Left cardiac atrium (tissue), 4 donors: ENCODE data around the gene FBLIM1. TPM values are rescaled to one million over a fixed set of nuclear protein-coding genes. Genes with fewer than 3 reads are reported as not detected.
"Not testable (repeated sequence)": the region's sequence is repeated elsewhere in the genome, so short reads cannot be mapped to it uniquely, and the experiment has no call there.

ENCODE experiments used
- ATAC-seq, 2 donors: fragments of 200-7000 bp; cut with Tn5 transposase; one replicate each; pipeline ENCODE4 v1.9.1; 2020; ENCODE audit warnings: mild to moderate bottlenecking in 2 of 2, moderate library complexity in 2 of 2
- DNase-seq: peaks from one replicate; pipeline ENCODE4 v3.0.0-alpha.2; 2020
- intact Hi-C, 2 donors: fragments of 100-400 bp; cut with DNase I; formaldehyde crosslinking; loops; one replicate each; pipeline versions ENCODE4 v1.14.1 to v1.15.1; 2022 to 2023
- total RNA-seq, 2 donors: library from RNA; stranded (reverse); fragmentation: NEBNext Ultra II Directional; extraction: Animal tissue kit (Norgen Biotek cat#: 25700); gene quantifications; one replicate each; pipeline ENCODE4 v1.2.1, GENCODE V29; 2021
- donor health status: DM: no; HTN: yes; CAD: no.
- donor health status: DM: no; HTN: yes; CAD: no; lungs with severe emphysema.
- donor health status: DM: yes; HTN: yes; CAD: no.
- donor health status: Dilated cardiomyopathy.

Gene FBLIM1
- total RNA-seq, 2 donors from 2014 or later: 75.1 to 82.8 TPM

DNA sequence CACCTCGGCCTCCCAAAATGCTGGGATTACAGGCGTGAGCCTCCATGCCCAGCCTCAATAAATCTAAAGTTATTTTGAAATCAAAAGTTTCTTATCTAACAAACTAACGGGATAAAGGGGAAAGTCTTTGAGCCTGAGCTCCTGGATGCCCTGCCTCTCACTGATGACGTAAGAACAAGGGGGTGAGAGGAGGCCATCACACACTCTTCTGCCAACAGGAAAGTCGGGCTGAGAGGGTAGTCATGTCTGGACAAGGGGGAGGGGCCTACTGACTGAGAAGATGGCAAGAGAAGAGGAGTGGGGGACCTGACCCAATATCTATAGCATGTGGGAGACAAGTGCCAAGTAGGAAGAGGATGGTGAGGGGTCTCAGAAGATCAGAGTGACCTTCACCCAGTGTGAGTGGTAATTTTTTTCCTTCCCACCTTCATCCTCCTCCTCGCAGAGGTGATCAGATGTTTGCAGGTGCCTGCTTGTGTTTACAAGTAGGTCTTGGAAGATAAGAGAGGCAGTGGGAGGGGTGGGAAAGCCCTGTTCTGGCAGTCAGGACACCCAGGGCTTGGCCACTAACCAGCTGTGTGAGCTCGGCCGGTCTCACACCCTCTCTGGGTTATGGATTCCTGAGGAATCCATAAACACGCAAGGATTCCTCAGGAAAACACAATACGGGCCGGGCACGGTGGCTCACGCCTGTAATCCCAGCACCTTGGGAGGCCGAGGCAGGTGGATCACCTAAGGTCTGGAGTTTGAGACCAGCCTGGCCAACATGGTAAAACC is 39.2 kb downstream of the FBLIM1 start:
- DNase-seq (no peak), ATAC-seq (no peak)
- intact Hi-C loops: loop anchor here in 1 of 2 donors (10.0 kb wide), 1 partner anchor 257 kb away; no protein-coding TSS in a partner anchor

GRCh38 chr1:15799004-15799867 is 40.6 kb downstream of the FBLIM1 start:
- intact Hi-C loops: loop anchor here in 1 of 2 donors (10.0 kb wide), 1 partner anchor 256 kb away; no protein-coding TSS in a partner anchor
- DNase-seq (peak; percentile 80), ATAC-seq (peak; percentile 84 to 89)

- ATAC-seq (peak; percentile 31 to 69), DNase-seq (peak; percentile 68)
- intact Hi-C loops: loop anchor here in 1 of 2 donors (10.0 kb wide), 1 partner anchor 255 kb away; no protein-coding TSS in a partner anchor
These were observed 41.6 kb downstream of the FBLIM1 start for GRCh38 chr1:15799928-15800835.

- DNase-seq (no peak), ATAC-seq (no peak)
- intact Hi-C loops: no loop called here
These were observed 43.8 kb downstream of the FBLIM1 start for GRCh38 chr1:15802234-15802965.

DNA sequence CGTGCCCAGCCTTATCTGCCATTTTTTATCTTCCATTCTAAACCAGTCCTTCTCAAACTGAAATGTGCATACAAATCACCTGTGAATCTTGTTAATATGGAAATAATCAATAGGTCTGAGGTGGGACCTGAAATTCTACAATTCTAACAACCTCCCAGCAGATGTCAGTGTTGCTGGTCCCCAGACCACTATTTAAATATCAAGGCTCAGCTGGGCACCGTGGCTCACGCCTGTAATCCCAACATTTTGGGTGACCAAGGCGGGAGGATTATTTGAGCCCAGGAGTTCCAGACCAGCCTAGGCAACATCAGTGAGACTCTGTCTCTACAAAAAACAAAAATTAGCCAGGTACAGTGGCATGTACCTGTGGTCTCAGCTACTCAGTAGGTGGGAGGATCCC is 44.8 kb downstream of the FBLIM1 start:
- DNase-seq (no peak), ATAC-seq (no peak)
- intact Hi-C loops: no loop called here

GRCh38 chr1:15804060-15804459 is 45.5 kb downstream of the FBLIM1 start:
- intact Hi-C loops: no loop called here
- no peak for DNase-seq
- no peak for ATAC-seq

- no peak for DNase-seq
- intact Hi-C loops: loop anchor here in 1 of 2 donors (5.0 kb wide), 1 partner anchor 185 kb away; no protein-coding TSS in a partner anchor
- no peak for ATAC-seq
These were observed 48.5 kb downstream of the FBLIM1 start for GRCh38 chr1:15807121-15807520.

GRCh38 chr1:15807549-15807948 is 49.0 kb downstream of the FBLIM1 start, which contains the start of gene UQCRHL:
UQCRHL (minus strand) TSS chr1:15807649; CDS start chr1:15807649, 0 bp downstream.
- intact Hi-C loops: loop anchor here in 1 of 2 donors (5.0 kb wide), 1 partner anchor 185 kb away; no protein-coding TSS in a partner anchor
- not testable (repeated sequence) for ATAC-seq, DNase-seq

- ATAC-seq (no peak), DNase-seq (no peak)
- intact Hi-C loops: loop anchor here in 1 of 2 donors (5.0 kb wide), 1 partner anchor 183 kb away; no protein-coding TSS in a partner anchor
These were observed 50.4 kb downstream of the FBLIM1 start for GRCh38 chr1:15808955-15809354.

- ATAC-seq (peak in 1 of 2 donors; percentile 85), DNase-seq (no peak)
- intact Hi-C loops: no loop called here
These were observed 51.5 kb downstream of the FBLIM1 start for GRCh38 chr1:15810073-15810472.

GRCh38 chr1:15816674-15817073 is 58.1 kb downstream of the FBLIM1 start:
- no peak for DNase-seq
- ATAC-seq: no peak
- intact Hi-C loops: no loop called here

- ATAC-seq (no peak), DNase-seq (no peak)
- intact Hi-C loops: no loop called here
These were observed 61.9 kb downstream of the FBLIM1 start for GRCh38 chr1:15820478-15820877.

DNA sequence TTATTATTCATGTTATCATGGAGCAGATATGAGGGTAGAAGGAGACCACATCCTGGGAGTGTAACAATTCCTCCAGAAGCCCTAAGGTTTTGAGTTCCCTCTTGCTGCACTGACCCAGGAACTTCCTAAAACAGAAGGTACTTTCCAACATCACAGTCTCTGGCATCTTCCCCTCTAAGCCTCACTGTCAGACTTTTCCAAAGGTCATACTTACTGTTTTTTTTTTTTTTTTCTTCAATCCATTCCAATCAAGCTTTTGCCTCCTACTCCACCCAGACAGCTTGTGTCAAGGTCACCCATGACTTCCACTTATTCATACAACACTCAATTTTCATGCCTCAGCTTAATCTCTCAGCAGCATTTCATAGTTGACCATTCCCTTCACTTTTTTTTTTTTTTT is 67.2 kb downstream of the FBLIM1 start:
- intact Hi-C loops: no loop called here
- ATAC-seq (no peak), DNase-seq (no peak)

DNA sequence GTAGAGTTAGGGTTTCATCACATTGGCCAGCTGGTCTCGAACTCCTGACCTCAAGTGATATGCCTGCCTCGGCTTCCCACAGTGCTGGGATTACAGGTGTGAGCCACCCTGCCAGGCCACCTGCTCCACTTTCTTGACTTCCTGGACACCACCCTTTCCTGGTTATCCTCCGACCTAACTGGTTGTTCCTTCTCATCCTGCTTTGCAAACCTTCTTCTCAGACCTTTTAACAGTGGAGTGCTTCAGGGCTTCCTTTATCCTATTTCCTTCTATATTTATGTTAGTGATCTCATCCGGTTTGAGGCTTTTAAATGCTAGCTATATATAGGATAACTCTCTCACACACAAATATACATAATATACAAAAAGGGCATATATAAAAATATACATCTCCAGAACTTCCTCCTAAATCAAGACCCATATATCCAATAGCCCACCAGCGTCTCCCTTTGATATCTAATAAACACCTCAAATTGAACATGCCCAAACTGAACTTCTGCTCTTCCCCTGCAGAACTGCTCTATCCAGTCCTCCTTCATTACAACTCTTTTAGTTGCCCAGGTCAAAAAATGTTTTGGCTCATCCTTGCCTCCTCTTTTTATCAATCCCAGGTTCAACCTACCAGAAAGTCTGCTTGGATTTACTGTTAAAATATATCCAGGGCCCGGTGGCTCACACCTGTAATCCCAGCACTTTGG is 68.4 kb downstream of the FBLIM1 start:
- ATAC-seq (no peak), DNase-seq (no peak)
- intact Hi-C loops: no loop called here

- ATAC-seq, intact Hi-C loops, DNase-seq: not testable (repeated sequence)
These were observed 69.0 kb downstream of the FBLIM1 start for GRCh38 chr1:15827567-15827966.

DNA sequence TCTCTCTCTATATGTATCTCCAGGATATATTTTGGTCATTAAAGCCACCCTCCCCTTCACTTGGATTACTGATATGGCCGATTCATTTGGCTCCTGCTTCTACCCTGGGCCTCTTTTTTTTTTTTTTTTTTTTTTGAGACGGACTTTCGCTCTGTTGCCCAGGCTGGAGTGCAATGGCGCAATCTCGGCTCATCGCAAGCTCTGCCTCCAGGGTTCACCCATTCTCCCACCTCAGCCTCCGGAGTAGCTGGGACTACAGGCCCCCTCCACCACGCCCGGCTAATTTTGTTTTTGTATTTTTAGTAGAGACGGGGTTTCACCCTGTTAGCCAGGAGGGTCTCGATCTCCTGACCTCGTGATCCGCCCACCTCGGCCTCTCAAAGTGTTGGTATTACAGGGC is 70.3 kb downstream of the FBLIM1 start:
- DNase-seq, intact Hi-C loops, ATAC-seq: not testable (repeated sequence)

DNA sequence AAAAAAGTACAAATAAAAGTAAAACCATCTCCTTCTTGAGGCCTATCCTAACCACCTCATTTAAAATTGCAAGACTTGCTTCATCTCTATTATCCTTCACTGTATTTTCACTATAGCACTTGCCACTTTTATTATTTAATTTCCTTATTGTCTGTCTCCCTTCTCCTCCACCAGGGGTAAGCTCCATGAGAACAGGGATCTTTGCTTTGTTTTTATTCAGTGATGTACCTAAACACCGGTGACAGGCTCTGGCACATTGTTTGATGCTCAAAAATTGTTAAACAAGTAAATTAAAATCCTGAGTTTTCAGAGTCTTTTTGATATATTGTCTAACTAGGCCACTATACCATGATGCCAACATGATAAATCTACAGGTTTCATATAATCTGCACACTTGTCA is 71.7 kb downstream of the FBLIM1 start:
- ATAC-seq (no peak), DNase-seq (no peak)
- intact Hi-C loops: no loop called here
